OCI-LY3 (cell line): Measurements from ENCODE around the gene LEMD3.

ENCODE experiments used
- CTCF ChIP-seq: fragments of 200-600, 300-600 bp; sonication (generic); IDR thresholded peaks from 2 replicates; pipeline ENCODE4 v1.5.1; 2014; ENCODE audit warnings: antibody characterized with exemption, low read length, low read depth
- EZH2phosphoT487 ChIP-seq: fragments of 200-600 bp; shearing (Covaris generic); IDR thresholded peaks from 2 replicates; pipeline ENCODE4 v1.6.1; 2018; ENCODE audit warnings: antibody characterized with exemption, mixed run types, low read depth

- TF ChIP-seq EZH2phosphoT487 (no peak), CTCF (no peak)
These were observed 15.5 kb downstream of the LEMD3 start for GRCh38 chr12:65184858-65185229.
